Keratinocyte (primary cell): ENCODE data around the gene KCNQ2. TPM values are rescaled to one million over a fixed set of nuclear protein-coding genes. Genes with fewer than 3 reads are reported as not detected.

Source experiments
- DNase-seq: peaks from one replicate; pipeline ENCODE4 v3.0.0-alpha.2; 2011; ENCODE audit warnings: low read depth, missing footprints, low spot score
- FAIRE-seq: peaks from 2 replicates; lab custom pipeline; 2011; peaks lifted over from hg19 to GRCh38; lab: Jason Lieb, UNC
- H2AFZ ChIP-seq: 2 replicates; pipeline ENCODE4 v1.6.0; 2012; ENCODE audit warnings: low read length, control low read depth, inconsistent platforms; ENCODE audit not compliant: control insufficient read depth
- H3K27ac ChIP-seq: 2 replicates; pipeline ENCODE4 v1.5.1; 2011; ENCODE audit warnings: low read length; ENCODE audit not compliant: control insufficient read depth, insufficient read depth
- H3K27me3 ChIP-seq: 3 replicates; pipeline ENCODE4 v1.6.0; 2011; ENCODE audit warnings: low read length; ENCODE audit not compliant: control insufficient read depth, insufficient read depth; ENCODE audit errors: extremely low read depth
- H3K36me3 ChIP-seq, 2 experiments: 2 replicates in 1 of 2; 3 replicates in 1 of 2; pipeline ENCODE4 v1.5.1; 2011; ENCODE audit warnings: low read length in 2 of 2, mild to moderate bottlenecking in 1 of 2; ENCODE audit not compliant: control insufficient read depth in 2 of 2, insufficient read depth in 2 of 2; ENCODE audit errors: extremely low read depth in 1 of 2
- H3K4me1 ChIP-seq: 3 replicates; pipeline ENCODE4 v1.5.1; 2011; ENCODE audit warnings: low read length; ENCODE audit not compliant: control insufficient read depth, insufficient read depth; ENCODE audit errors: extremely low read depth
- H3K4me2 ChIP-seq: 3 replicates; pipeline ENCODE4 v1.6.0; 2011; ENCODE audit warnings: low read depth, low read length; ENCODE audit not compliant: control insufficient read depth, insufficient read depth; ENCODE audit errors: extremely low read depth
- H3K4me3 ChIP-seq, 3 experiments: fragments of 200-600 bp in 1 of 3; sonication (generic) in 1 of 3; 2 replicates in 2 of 3; 3 replicates in 1 of 3; pipeline ENCODE4 v1.5.1; 2011 to 2016; ENCODE audit warnings: low read length in 3 of 3, mild to moderate bottlenecking in 3 of 3, control low read depth in 2 of 3, inconsistent platforms in 1 of 3, low read depth in 1 of 3, mixed read lengths in 1 of 3, mixed run types in 1 of 3, moderate library complexity in 1 of 3; ENCODE audit not compliant: control insufficient read depth in 2 of 3, insufficient read depth in 2 of 3; ENCODE audit errors: extremely low read depth in 1 of 3
- H3K79me2 ChIP-seq: 2 replicates; pipeline ENCODE4 v1.6.0; 2012; ENCODE audit warnings: low read length; ENCODE audit not compliant: control insufficient read depth, insufficient read depth
- H3K9ac ChIP-seq: 3 replicates; pipeline ENCODE4 v1.6.0; 2011; ENCODE audit warnings: low read length; ENCODE audit not compliant: control insufficient read depth, insufficient read depth; ENCODE audit errors: extremely low read depth
- H3K9me1 ChIP-seq: 3 replicates; pipeline ENCODE4 v1.6.0; 2011; ENCODE audit warnings: low read length; ENCODE audit not compliant: control insufficient read depth, insufficient read depth; ENCODE audit errors: extremely low read depth
- H3K9me3 ChIP-seq: 2 replicates; pipeline ENCODE4 v1.5.1; 2012; ENCODE audit warnings: low read depth, low read length; ENCODE audit not compliant: control insufficient read depth
- H4K20me1 ChIP-seq: 3 replicates; pipeline ENCODE4 v1.6.0; 2011; ENCODE audit warnings: low read length; ENCODE audit not compliant: control insufficient read depth, insufficient read depth; ENCODE audit errors: extremely low read depth
- CTCF ChIP-seq, 3 experiments: IDR thresholded peaks in 1 of 3; conservative IDR thresholded peaks in 1 of 3; optimal IDR thresholded peaks in 1 of 3; 2 replicates in 2 of 3; 3 replicates in 1 of 3; pipeline versions ENCODE3 to v1.5.1; 2011; ENCODE audit warnings: low read length in 3 of 3, mild to moderate bottlenecking in 3 of 3, moderate library complexity in 2 of 3, control low read depth in 1 of 3, inconsistent platforms in 1 of 3; ENCODE audit not compliant: insufficient read depth in 2 of 3; ENCODE audit errors: extremely low read depth in 1 of 3
- EZH2 ChIP-seq: IDR thresholded peaks from one replicate; pipeline ENCODE4 v1.6.1; 2012; ENCODE audit warnings: inconsistent platforms, mild to moderate bottlenecking, low read length, moderate library complexity
- dilution Hi-C: fragments of 300-500 bp; cut with MboI; formaldehyde crosslinking; loops from one replicate; pipeline ENCODE4 v1.7.0; 2020; ENCODE audit warnings: low sequenced_read_pairs; ENCODE audit not compliant: extremely low pct_ligation_motif_present
- polyA plus RNA-seq, 5 experiments: library from polyadenylated mRNA; depleted of rRNA in 3 of 5; stranded (reverse) in 3 of 5; stranded (forward) in 1 of 5; unstranded in 1 of 5; fragments of >200 nt; gene quantifications; 1 replicate in 1 of 5; 2 replicates in 3 of 5; 3 replicates in 1 of 5; pipeline versions ENCODE4 v1.2.1 to v1.2.3, GENCODE V29; 2011 to 2012; ENCODE audit warnings: missing spikeins in 2 of 5, low read depth in 1 of 5, low replicate concordance in 1 of 5

KCNQ2 gene
- polyA plus RNA-seq, 1 donor (not counting 4 experiments of a cell fraction or from before 2014, with no cell fraction given): not detected

DNA sequence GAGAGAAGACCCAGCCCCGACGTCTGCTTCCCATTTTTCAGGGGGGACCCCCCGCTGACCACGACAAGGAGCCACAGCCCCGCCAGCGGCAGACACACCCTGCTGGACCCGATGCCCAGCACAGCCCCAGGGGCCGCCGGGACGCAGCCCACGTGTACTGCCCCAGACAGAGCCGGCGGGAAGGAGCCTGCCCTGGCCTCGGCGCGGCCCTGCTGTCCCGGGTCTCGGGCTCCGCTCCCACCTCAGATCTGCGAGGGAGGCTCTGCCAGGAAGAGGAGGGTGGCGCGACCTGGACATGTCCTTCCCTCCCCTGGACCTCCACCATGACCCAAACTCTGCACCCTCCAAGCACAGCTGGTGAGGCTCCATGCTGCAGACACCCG lies 54.7 kb downstream of the KCNQ2 start:
- H3K9me3 ChIP-seq: no peaks in the 10 kb centered on the region
- no peak overlapping the region for H3K4me3 ChIP-seq
- H3K27ac ChIP-seq: no peak overlapping the region
- H3K9ac ChIP-seq: no peak overlapping the region
- H3K79me2 ChIP-seq: no peaks in the 10 kb centered on the region
- dilution Hi-C loops: no loop called here
- FAIRE-seq (no peak), DNase-seq (no peak)
- H3K4me2 ChIP-seq: no peak overlapping the region
- H2AFZ ChIP-seq: no peak overlapping the region
- TF ChIP-seq EZH2 (no peak), CTCF (optimal IDR thresholded peaks at IDR 0.05 in 1 of 3, IDR thresholded peaks at IDR 0.05 in 1 of 3, conservative IDR thresholded peaks at IDR 0.05 in 1 of 3; ENCODE audit: extremely low read depth in 1 of 3, insufficient read depth in 2 of 3, low read length in 3 of 3) (no peak)
- H4K20me1 ChIP-seq: no peaks in the 10 kb centered on the region
- H3K4me1 ChIP-seq: no peaks in the 10 kb centered on the region
- H3K9me1 ChIP-seq: no peaks in the 10 kb centered on the region
- peaks cover 44% of the 10 kb centered on the region for H3K27me3 ChIP-seq
- H3K36me3 ChIP-seq: no peaks in the 10 kb centered on the region

DNA sequence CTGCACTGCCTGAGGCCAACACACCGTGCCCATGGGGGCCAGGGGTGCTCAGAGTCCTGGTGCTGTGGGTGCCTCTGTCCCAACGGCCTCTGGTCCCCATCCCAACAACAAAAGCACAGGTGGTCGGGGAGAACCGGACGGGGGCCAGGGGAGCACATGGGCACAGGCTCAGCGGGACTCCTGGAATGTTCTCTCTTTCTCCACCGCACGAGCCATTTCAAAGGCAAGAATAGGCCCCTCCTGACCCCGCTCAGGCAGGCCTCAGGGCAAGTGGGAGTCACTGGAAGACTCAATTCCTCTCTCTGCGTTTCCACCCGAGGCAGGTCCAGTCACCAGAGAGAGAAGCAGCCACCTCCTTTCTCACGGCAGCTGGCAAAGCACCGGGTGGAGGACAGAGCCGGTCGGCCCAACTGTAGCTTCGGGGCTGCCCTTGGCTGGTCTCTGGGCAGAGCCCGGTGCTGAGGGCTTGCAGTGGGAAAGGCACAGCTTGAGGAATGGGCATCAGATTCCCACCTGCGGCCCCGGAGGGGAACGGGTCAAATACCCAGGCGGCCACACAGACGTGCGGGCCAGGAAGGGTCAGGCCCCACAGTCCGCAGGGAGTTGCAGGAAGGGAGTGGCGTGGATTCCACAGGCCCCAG lies 55.2 kb downstream of the KCNQ2 start:
- H3K9me1 ChIP-seq: no peaks in the 10 kb centered on the region
- no peaks in the 10 kb centered on the region for H3K79me2 ChIP-seq
- no peaks in the 10 kb centered on the region for H3K4me1 ChIP-seq
- H3K9me3 ChIP-seq: no peaks in the 10 kb centered on the region
- H3K27ac ChIP-seq: no peak overlapping the region
- TF ChIP-seq EZH2: no peak
- no peak for FAIRE-seq
- no peak for DNase-seq
- no peak overlapping the region for H3K4me3 ChIP-seq
- peaks cover 41% of the 10 kb centered on the region for H3K27me3 ChIP-seq
- no peaks in the 10 kb centered on the region for H3K36me3 ChIP-seq
- dilution Hi-C loops: no loop called here
- no peak overlapping the region for H3K4me2 ChIP-seq
- H2AFZ ChIP-seq: no peak overlapping the region
- no peak overlapping the region for H3K9ac ChIP-seq
- H4K20me1 ChIP-seq: no peaks in the 10 kb centered on the region

DNA sequence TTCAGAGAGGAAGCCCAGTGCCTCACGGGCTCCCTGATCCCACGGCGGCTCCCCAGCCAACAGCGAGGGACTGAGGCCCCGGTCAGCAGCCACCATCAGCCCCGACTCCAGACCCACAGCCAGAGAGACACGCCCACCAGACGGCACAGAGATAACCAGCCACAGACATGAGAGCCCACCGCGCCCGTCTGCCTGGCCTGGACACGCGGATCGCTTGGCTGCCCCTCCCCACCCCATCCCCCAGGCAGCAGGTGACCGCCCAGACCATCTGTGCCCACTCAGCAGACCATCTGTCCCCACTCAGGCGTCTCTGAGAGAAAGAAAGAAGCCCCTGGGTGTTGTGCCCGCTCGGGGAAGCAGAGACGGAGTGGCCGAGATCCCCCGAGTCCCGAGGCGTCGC lies 55.8 kb downstream of the KCNQ2 start:
- Histone ChIP-seq H3K4me2 (no peak overlapping the region), H3K4me3 (no peak overlapping the region), H3K27ac (no peak overlapping the region), H2AFZ (no peak overlapping the region), H3K9ac (no peak overlapping the region), H3K79me2 (no peaks in the 10 kb centered on the region), H4K20me1 (no peaks in the 10 kb centered on the region), H3K27me3 (peaks cover 35% of the 10 kb centered on the region), H3K9me1 (no peaks in the 10 kb centered on the region), H3K9me3 (no peaks in the 10 kb centered on the region), H3K4me1 (no peaks in the 10 kb centered on the region), H3K36me3 (no peaks in the 10 kb centered on the region)
- FAIRE-seq (no peak), DNase-seq (no peak)
- TF ChIP-seq CTCF (optimal IDR thresholded peaks at IDR 0.05 in 1 of 3, IDR thresholded peaks at IDR 0.05 in 1 of 3, conservative IDR thresholded peaks at IDR 0.05 in 1 of 3; ENCODE audit: extremely low read depth in 1 of 3, insufficient read depth in 2 of 3, low read length in 3 of 3): no peak
- no peak for TF ChIP-seq EZH2
- dilution Hi-C loops: no loop called here
